NT2/D1 (cell line): ENCODE data around the gene FOXQ1.

Source experiments
- DNase-seq: peaks from one replicate; pipeline ENCODE4 v3.0.0-alpha.2; 2011; ENCODE audit warnings: low read depth, low spot score
- H3K27me3 ChIP-seq: 2 replicates; pipeline ENCODE4 v1.6.0; 2011; ENCODE audit warnings: mild to moderate bottlenecking; ENCODE audit not compliant: insufficient read length, insufficient read depth
- H3K36me3 ChIP-seq: 2 replicates; pipeline ENCODE4 v1.6.1; 2011; ENCODE audit warnings: mild to moderate bottlenecking, low read length, mixed read lengths; ENCODE audit not compliant: insufficient read depth, insufficient read length
- H3K4me1 ChIP-seq: 2 replicates; pipeline ENCODE4 v1.5.1; 2011; ENCODE audit not compliant: insufficient read depth, insufficient read length
- H3K4me3 ChIP-seq: 2 replicates; pipeline ENCODE4 v1.5.1; 2011; ENCODE audit warnings: low read depth; ENCODE audit not compliant: insufficient read length
- H3K9ac ChIP-seq: 2 replicates; pipeline ENCODE4 v1.6.0; 2011; ENCODE audit warnings: low read depth; ENCODE audit not compliant: insufficient read length
- H3K9me3 ChIP-seq: 2 replicates; pipeline ENCODE4 v1.5.1; 2011; ENCODE audit warnings: mild to moderate bottlenecking, low read length; ENCODE audit not compliant: insufficient read depth
- SUZ12 ChIP-seq: IDR thresholded peaks from 2 replicates; pipeline ENCODE4 v1.6.1; 2011; ENCODE audit not compliant: insufficient read length, insufficient read depth; ENCODE audit errors: extremely low read depth
- YY1 ChIP-seq: IDR thresholded peaks from 2 replicates; pipeline ENCODE4 v1.6.1; 2011; ENCODE audit not compliant: insufficient read length, insufficient read depth
- ZNF274 ChIP-seq: IDR thresholded peaks from 2 replicates; pipeline ENCODE4 v1.6.1; 2011; ENCODE audit warnings: mild to moderate bottlenecking, low read depth, low read length

Gene FOXQ1, protein sequence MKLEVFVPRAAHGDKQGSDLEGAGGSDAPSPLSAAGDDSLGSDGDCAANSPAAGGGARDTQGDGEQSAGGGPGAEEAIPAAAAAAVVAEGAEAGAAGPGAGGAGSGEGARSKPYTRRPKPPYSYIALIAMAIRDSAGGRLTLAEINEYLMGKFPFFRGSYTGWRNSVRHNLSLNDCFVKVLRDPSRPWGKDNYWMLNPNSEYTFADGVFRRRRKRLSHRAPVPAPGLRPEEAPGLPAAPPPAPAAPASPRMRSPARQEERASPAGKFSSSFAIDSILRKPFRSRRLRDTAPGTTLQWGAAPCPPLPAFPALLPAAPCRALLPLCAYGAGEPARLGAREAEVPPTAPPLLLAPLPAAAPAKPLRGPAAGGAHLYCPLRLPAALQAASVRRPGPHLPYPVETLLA

DNA sequence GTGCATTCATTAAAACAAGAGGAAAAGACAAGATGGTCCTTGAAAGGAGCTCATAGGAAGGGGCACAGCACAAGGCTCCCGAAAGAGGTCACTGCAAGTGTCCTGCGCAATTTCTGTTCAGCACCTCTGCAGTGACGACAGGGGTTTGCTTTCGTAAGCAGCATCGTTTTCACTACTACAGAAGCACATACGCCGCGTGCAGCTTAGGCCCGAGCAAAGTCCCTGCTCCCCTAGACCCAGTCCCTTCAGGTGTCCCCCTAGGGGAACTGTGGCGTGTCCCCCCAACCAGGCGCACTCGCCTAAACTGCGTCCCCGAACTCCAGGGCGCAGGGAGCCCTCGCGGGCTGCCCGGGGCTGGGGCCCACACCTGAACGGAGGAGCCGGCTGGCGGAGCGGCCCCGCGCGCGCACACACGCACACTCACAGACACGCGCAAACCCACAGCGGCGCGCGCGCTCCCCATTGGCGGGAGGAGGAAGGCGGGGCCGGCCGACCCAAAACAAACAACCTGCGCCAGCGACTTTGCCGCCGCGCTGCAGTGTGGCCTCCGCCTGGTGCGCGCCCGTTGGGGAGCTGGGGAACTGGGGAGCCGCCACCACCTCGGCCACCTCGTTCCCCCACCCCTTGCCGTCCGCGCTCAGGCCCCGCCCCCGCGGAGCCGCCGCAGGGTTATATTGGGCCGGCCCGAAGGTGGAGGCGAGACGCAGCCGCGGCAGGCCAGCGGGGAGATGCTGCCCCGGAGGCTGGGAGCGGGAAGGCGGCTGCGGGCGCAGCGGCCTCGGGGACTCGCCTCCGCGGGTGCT, at the start of gene FOXQ1:
Gene FOXQ1 (plus strand): TSS at position 699 of the 803 bp plus-strand sequence. CDS start 607 bp downstream, outside the sequence.
- peak within 1 kb of the TSS; percentile 50 for H3K9ac ChIP-seq

DNA sequence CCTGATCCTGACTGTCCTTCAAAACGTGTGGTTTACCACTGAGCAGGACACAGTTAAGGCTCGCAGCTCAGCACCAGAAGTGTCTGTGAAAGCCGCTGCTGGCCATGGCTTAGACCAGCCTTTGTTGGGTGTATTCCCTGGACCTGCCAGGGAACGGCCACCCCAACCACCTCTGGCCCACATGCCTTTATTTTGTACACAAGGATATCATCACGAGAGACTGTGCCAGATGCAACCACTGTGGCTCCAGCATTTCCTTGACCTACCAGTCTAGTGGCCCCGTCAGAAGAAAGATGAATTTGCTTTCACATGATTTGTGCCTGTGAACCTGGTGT, 49.2 kb upstream of the FOXQ1 start:
- Histone ChIP-seq H3K9me3 (no peaks in the 10 kb centered on the region), H3K36me3 (no peaks in the 10 kb centered on the region), H3K4me1 (peaks cover 2% of the 10 kb centered on the region), H3K9ac (no peak overlapping the region), H3K4me3 (no peak overlapping the region), H3K27me3 (no peaks in the 10 kb centered on the region)
- DNase-seq = no peak
- TF ChIP-seq SUZ12 (no peak), YY1 (no peak), ZNF274 (no peak)

More for the DNA sequence above, at the start of gene FOXQ1:
- H3K9me3 ChIP-seq = no peaks in the 10 kb centered on the region
- no peaks in the 10 kb centered on the region for H3K4me1 ChIP-seq
- peak within 1 kb of the TSS; percentile 53 for H3K4me3 ChIP-seq
- H3K36me3 ChIP-seq = no peaks in the 10 kb centered on the region
- TF ChIP-seq YY1 = no peak
- TF ChIP-seq SUZ12 = no peak
- no peak for TF ChIP-seq ZNF274
- DNase-seq = no peak
- H3K27me3 ChIP-seq = peaks cover 81% of the 10 kb centered on the region

DNA sequence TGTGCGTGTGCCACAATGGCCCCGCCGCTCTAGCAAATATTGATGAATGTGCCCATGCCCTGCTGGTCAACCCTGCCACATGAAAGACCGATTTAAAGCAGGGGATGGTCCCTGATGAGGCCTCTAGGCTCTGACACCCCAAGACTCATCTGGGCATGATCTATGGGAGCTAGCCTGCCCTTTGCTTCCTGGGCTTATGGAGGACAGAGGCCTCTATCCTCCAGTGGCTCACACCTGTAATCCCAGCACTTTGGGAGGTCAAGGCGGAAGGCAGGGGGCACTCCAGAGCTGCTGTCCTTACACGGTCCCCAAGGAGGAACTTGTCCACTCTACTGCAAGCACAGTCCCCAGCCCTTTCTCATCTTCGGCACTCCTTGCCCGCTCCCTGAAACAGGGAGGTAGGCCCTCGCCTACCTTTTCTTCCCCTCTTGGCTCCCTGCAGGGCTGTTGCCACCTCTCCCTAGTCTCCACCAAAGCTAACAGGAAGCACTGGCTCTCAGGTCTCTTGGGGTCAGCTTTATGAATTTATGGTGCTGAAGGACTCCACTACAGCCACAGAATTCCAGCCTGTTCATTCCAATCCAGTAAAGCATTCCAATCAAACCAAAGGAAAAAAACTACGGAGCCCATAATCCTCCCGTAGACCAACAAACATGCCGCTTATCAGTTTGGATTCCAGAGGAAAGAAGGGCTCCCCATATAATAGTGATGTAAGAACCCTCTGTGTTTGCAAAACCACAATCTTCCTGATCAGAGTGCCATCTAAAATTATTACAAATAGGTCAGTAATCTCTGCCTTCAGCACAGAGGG, 48.7 kb upstream of the FOXQ1 start:
- DNase-seq = no peak
- Histone ChIP-seq H3K36me3 (no peaks in the 10 kb centered on the region), H3K4me1 (peaks cover 2% of the 10 kb centered on the region), H3K9ac (no peak overlapping the region), H3K4me3 (no peak overlapping the region), H3K9me3 (no peaks in the 10 kb centered on the region), H3K27me3 (no peaks in the 10 kb centered on the region)
- TF ChIP-seq YY1 (no peak), SUZ12 (no peak), ZNF274 (no peak)

DNA sequence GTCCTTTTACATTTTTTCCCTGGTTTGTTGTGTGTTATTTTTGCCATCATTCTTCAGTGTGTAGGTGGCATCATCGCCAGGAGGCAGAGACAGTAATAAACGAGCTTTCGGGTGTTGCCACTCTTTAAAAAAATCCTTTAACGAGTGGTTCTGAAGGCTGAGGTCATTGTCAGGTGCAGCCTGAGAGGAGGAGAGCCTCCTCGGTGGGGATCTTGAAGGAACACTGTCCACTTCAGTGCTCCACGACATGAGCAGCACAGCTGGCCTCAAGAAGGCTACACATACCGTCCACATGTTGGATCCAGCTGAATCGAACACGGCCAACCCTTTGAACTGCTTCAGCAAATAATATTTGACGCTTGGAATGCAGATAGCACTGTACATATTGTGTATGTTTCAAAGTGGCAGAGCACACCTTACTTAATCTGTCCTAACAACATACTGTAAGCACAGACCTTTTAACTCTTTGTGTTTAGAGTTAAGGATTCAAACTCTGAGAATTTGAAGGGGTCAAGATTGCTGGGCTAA, 48.0 kb upstream of the FOXQ1 start:
- TF ChIP-seq SUZ12 = no peak
- no peak overlapping the region for H3K9ac ChIP-seq

DNA sequence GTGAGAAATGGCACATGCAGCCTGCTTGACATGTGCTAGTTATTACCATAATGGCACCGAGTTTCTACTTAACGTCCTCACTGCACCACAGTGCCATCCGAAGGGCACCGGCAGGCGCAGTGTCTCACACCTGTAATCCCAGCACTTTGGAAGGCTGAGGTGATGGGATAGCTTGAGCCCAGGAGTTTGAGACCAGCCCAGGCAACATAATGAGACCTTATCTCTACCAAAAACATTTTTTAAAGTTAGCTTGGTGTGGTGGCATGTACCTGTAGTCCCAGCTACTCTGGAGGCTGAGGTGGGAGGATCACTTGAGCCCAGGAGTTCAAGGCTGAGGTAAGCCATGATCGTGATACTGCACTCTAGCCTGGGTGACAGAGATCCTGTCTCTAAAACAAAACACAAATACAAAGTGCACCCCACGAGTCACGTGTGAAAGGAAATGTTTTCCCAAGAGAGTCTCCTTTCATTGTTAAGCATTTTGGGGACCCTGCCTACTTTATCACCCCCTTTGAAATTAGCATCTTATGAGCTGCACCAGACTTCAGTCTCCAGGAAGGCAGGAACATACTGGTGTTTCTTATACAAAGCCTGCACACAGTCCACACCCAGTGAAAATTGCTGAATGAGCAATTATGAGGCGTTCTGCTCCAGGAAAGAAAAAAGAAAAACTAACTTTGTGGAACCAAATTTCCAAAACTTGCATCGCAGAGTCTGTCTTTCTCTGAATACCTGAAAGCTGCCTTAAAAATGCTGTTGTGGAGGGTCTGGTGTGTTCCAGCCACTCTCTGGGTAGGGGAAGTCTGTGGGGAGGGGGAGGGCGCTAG, 47.1 kb upstream of the FOXQ1 start:
- no peaks in the 10 kb centered on the region for H3K36me3 ChIP-seq
- H3K27me3 ChIP-seq = no peaks in the 10 kb centered on the region
- no peak overlapping the region for H3K9ac ChIP-seq
- peaks cover 2% of the 10 kb centered on the region for H3K4me1 ChIP-seq
- TF ChIP-seq YY1 = no peak
- no peak for TF ChIP-seq ZNF274
- no peak for TF ChIP-seq SUZ12
- no peak for DNase-seq
- no peaks in the 10 kb centered on the region for H3K9me3 ChIP-seq
- no peak overlapping the region for H3K4me3 ChIP-seq

More for the DNA sequence above, 48.0 kb upstream of the FOXQ1 start:
- no peak overlapping the region for H3K4me3 ChIP-seq
- no peaks in the 10 kb centered on the region for H3K36me3 ChIP-seq
- DNase-seq = no peak
- H3K4me1 ChIP-seq = peaks cover 2% of the 10 kb centered on the region
- no peaks in the 10 kb centered on the region for H3K27me3 ChIP-seq
- no peaks in the 10 kb centered on the region for H3K9me3 ChIP-seq

DNA sequence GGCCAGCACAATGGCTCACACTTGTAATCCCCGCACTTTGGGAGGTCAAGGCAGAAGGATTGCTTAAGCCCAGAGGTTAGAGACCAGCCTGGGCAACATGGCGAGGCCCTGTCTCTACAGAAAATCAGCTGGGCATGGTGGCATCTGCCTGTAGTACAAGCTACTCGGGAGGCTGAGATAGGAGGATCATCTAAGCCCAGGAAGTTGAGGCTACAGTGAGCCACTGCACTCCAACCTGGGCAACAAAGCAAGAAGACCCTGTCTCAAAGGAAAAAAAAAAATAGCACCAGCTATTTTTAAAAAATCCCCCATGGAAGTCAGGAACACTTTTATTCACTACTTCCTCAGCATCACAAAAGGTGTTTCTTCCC, 45.2 kb upstream of the FOXQ1 start:
- Histone ChIP-seq H3K9ac (no peak overlapping the region), H3K9me3 (no peaks in the 10 kb centered on the region), H3K27me3 (no peaks in the 10 kb centered on the region), H3K4me1 (peaks cover 2% of the 10 kb centered on the region), H3K36me3 (no peaks in the 10 kb centered on the region), H3K4me3 (no peak overlapping the region)
- no peak for DNase-seq
- TF ChIP-seq YY1 (no peak), SUZ12 (no peak), ZNF274 (no peak)
